Osteoblast (primary cell): Measurements from ENCODE around the gene WWP2. TPM values are rescaled to one million over a fixed set of nuclear protein-coding genes. Genes with fewer than 3 reads are reported as not detected.

ENCODE experiments used
- DNase-seq: peaks from one replicate; pipeline ENCODE4 v3.0.0; 2011; ENCODE audit warnings: low spot score, mixed read lengths; ENCODE audit not compliant: insufficient read length; ENCODE audit errors: missing footprints
- H2AFZ ChIP-seq: 2 replicates; pipeline ENCODE4 v1.6.0; 2011; ENCODE audit warnings: mild to moderate bottlenecking, low read length
- H3K27ac ChIP-seq: 2 replicates; pipeline ENCODE4 v1.5.1; 2011; ENCODE audit warnings: mild to moderate bottlenecking, low read depth, low read length, moderate library complexity
- H3K27me3 ChIP-seq: 2 replicates; pipeline ENCODE4 v1.6.0; 2012; ENCODE audit warnings: mild to moderate bottlenecking, control low read depth, inconsistent platforms, low read length, moderate library complexity; ENCODE audit not compliant: insufficient read depth
- H3K36me3 ChIP-seq: 2 replicates; pipeline ENCODE4 v1.5.1; 2011; ENCODE audit warnings: mild to moderate bottlenecking, low read length, control low read depth, moderate library complexity; ENCODE audit not compliant: insufficient read depth
- H3K4me1 ChIP-seq: 2 replicates; pipeline ENCODE4 v1.5.1; 2011; ENCODE audit warnings: mild to moderate bottlenecking, low read length, control low read depth, moderate library complexity; ENCODE audit not compliant: insufficient read depth
- H3K4me2 ChIP-seq: 2 replicates; pipeline ENCODE4 v1.6.0; 2011; ENCODE audit warnings: mild to moderate bottlenecking, low read length; ENCODE audit not compliant: insufficient read depth
- H3K4me3 ChIP-seq: fragments of 200-600 bp; sonication (generic); 3 replicates; pipeline ENCODE4 v1.5.1; 2012; ENCODE audit warnings: mild to moderate bottlenecking, low read length, inconsistent platforms; ENCODE audit not compliant: insufficient read depth
- H3K79me2 ChIP-seq: 2 replicates; pipeline ENCODE4 v1.6.0; 2012; ENCODE audit warnings: mild to moderate bottlenecking, low read length, control low read depth, inconsistent platforms; ENCODE audit not compliant: insufficient read depth
- H3K9me3 ChIP-seq: 2 replicates; pipeline ENCODE4 v1.5.1; 2011; ENCODE audit warnings: low read depth, low read length, control low read depth
- H4K20me1 ChIP-seq: 2 replicates; pipeline ENCODE4 v1.6.0; 2012; ENCODE audit warnings: mild to moderate bottlenecking, low read length, control low read depth; ENCODE audit not compliant: insufficient read depth
- total RNA-seq: library from RNA; depleted of rRNA; stranded (reverse); fragments of >200 nt; gene quantifications from 2 replicates; pipeline ENCODE4 v1.2.3, GENCODE V29; 2012
- TF ChIP-seq, protein P1 (sequence below): IDR thresholded peaks from 2 replicates; pipeline ENCODE4 v1.5.1; 2011; ENCODE audit warnings: mild to moderate bottlenecking, low read depth, low read length, moderate library complexity; ENCODE audit errors: extremely low read depth

Gene WWP2
- total RNA-seq, 1 donor, result 46.7 TPM

DNA sequence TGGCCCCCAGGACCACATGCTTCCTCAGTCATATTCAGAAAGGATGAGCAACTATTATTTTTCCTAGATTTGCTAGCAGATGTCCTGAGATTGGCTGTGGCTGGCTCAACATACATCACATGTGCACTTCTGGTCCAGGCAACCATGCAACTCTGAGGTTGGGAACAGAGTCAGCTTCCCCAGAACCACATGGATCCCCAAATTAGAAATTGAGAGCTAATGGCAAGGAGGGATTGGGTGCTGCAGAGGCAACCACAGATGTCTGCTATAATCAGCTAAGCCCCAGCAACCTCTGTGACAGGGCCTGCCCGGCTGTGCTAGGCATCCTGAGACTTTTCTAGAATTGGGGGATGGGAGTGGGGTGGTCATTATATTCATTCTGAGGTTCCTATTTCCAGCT, 155.2 kb downstream of the WWP2 start:
- H3K4me3 ChIP-seq, result no peak overlapping the region
- H3K27me3 ChIP-seq, result no peaks in the 10 kb centered on the region
- TF ChIP-seq, protein P1, sequence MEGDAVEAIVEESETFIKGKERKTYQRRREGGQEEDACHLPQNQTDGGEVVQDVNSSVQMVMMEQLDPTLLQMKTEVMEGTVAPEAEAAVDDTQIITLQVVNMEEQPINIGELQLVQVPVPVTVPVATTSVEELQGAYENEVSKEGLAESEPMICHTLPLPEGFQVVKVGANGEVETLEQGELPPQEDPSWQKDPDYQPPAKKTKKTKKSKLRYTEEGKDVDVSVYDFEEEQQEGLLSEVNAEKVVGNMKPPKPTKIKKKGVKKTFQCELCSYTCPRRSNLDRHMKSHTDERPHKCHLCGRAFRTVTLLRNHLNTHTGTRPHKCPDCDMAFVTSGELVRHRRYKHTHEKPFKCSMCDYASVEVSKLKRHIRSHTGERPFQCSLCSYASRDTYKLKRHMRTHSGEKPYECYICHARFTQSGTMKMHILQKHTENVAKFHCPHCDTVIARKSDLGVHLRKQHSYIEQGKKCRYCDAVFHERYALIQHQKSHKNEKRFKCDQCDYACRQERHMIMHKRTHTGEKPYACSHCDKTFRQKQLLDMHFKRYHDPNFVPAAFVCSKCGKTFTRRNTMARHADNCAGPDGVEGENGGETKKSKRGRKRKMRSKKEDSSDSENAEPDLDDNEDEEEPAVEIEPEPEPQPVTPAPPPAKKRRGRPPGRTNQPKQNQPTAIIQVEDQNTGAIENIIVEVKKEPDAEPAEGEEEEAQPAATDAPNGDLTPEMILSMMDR, result no peak
- H3K79me2 ChIP-seq, result no peaks in the 10 kb centered on the region
- peak overlapping the region; percentile 99 for H3K27ac ChIP-seq
- no peaks in the 10 kb centered on the region for H3K9me3 ChIP-seq
- H2AFZ ChIP-seq, result no peak overlapping the region
- H4K20me1 ChIP-seq, result no peaks in the 10 kb centered on the region
- DNase-seq, result peak; percentile 29
- H3K4me1 ChIP-seq, result peaks cover 39% of the 10 kb centered on the region
- H3K36me3 ChIP-seq, result no peaks in the 10 kb centered on the region
- H3K4me2 ChIP-seq, result peak overlapping the region; percentile 73

GRCh38 chr16:69917739-69918138, 155.6 kb downstream of the WWP2 start:
- DNase-seq, result peak; percentile 89
- Histone ChIP-seq H3K27me3 (no peaks in the 10 kb centered on the region), H3K4me2 (peak overlapping the region; percentile 73), H4K20me1 (no peaks in the 10 kb centered on the region), H3K79me2 (no peaks in the 10 kb centered on the region), H3K4me3 (peak overlapping the region; percentile 41), H3K9me3 (no peaks in the 10 kb centered on the region), H3K4me1 (peaks cover 41% of the 10 kb centered on the region), H2AFZ (peak overlapping the region; percentile 4), H3K27ac (peak overlapping the region; percentile 99), H3K36me3 (no peaks in the 10 kb centered on the region)
- TF ChIP-seq, protein P1, result no peak

DNA sequence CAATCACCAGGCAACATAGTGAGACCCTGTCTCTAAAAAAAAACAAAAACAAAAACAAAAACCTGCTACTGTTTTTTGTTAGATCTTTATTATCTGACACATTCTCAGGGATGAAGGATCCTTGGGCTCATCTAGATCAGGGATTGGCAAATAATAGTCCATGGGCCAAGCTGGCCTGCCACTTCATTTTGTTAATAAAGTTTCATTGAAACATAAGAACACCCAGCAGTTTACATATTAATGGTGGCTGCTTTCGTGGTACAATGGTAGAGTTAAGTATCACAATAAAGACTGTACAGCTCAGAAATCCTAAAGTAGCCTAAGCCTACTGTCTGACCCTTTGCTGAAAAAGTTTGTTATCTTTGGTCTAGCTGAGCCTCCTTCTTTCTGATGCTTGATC, 156.1 kb downstream of the WWP2 start:
- no peaks in the 10 kb centered on the region for H3K27me3 ChIP-seq
- H3K4me1 ChIP-seq, result peaks cover 41% of the 10 kb centered on the region
- DNase-seq, result no peak

DNA sequence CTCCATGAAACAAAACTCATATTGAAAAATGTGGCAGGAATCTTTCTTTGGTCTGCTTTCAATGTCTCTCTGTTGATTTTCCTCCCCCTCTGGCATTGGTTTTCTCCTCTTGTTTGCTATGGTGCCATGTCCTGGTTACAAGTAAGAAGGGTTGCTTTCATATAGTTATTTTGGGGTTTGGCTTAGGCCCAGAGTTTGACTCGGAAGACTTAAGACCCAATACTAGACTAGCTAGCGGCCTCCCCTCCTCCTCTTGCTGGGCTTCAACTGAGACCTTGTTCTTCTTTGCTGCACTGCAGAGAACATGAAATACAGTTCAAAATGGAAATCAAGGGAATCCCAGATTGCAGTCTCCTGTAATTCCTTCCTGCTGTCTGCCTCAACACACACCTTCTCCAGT, 159.0 kb downstream of the WWP2 start:
- TF ChIP-seq, protein P1, result no peak
- no peaks in the 10 kb centered on the region for H4K20me1 ChIP-seq
- no peaks in the 10 kb centered on the region for H3K9me3 ChIP-seq
- H2AFZ ChIP-seq, result peak overlapping the region; percentile 2
- H3K4me1 ChIP-seq, result peaks cover 68% of the 10 kb centered on the region
- peak overlapping the region; percentile 68 for H3K27ac ChIP-seq
- H3K4me3 ChIP-seq, result no peak overlapping the region
- peaks cover 9% of the 10 kb centered on the region for H3K79me2 ChIP-seq
- peak overlapping the region; percentile 11 for H3K4me2 ChIP-seq
- DNase-seq, result peak; percentile 46
- no peaks in the 10 kb centered on the region for H3K27me3 ChIP-seq
- H3K36me3 ChIP-seq, result no peaks in the 10 kb centered on the region

More for the DNA sequence above, 156.1 kb downstream of the WWP2 start:
- Histone ChIP-seq H2AFZ (peak overlapping the region; percentile 28), H3K4me3 (peak overlapping the region; percentile 41), H3K4me2 (peak overlapping the region; percentile 73), H3K36me3 (no peaks in the 10 kb centered on the region), H3K27ac (peak overlapping the region; percentile 99), H4K20me1 (no peaks in the 10 kb centered on the region), H3K9me3 (no peaks in the 10 kb centered on the region), H3K79me2 (no peaks in the 10 kb centered on the region)
- TF ChIP-seq, protein P1, result no peak
